Common myeloid progenitor, CD34-positive (primary cell): ENCODE data around the gene HSH2D.
"Not testable (repeated sequence)": the region's sequence is repeated elsewhere in the genome, so short reads cannot be mapped to it uniquely, and the experiment has no call there.

ENCODE experiments used
- CTCF ChIA-PET: fragments of 350-600 bp; sonication (Branson Sonifier 250); formaldehyde crosslinking; loops from one replicate; lab custom pipeline; 2021; ENCODE audit warnings: antibody characterized with exemption; lab: Charles Lee
- POLR2A ChIA-PET: fragments of 350-600 bp; sonication (Branson Sonifier 250); formaldehyde crosslinking; loops from one replicate; lab custom pipeline; 2021; ENCODE audit warnings: antibody characterized with exemption; lab: Charles Lee
- DNase-seq, 3 donors: peaks; one replicate each; pipeline versions ENCODE4 v3.0.0 to v3.0.0-alpha.2; 2013
- H3K27ac ChIP-seq, 2 experiments: 1 replicate in 1 of 2; 2 replicates in 1 of 2; pipeline ENCODE4 v1.7.0; 2013; ENCODE audit warnings: inconsistent platforms in 2 of 2, low read length in 2 of 2, mild to moderate bottlenecking in 2 of 2, low read depth in 1 of 2, moderate library complexity in 1 of 2; ENCODE audit not compliant: severe bottlenecking in 2 of 2, insufficient read depth in 1 of 2, poor library complexity in 1 of 2
- H3K27me3 ChIP-seq, 5 experiments: replicated peaks in 2 of 5; 1 replicate in 3 of 5; 2 replicates in 2 of 5; pipeline versions ENCODE4 v1.6.1 to v1.7.0; 2013; ENCODE audit warnings: low read length in 4 of 5, mild to moderate bottlenecking in 2 of 5, moderate library complexity in 2 of 5, inconsistent platforms in 1 of 5; ENCODE audit not compliant: insufficient read depth in 5 of 5, control insufficient read depth in 4 of 5
- H3K36me3 ChIP-seq, 4 experiments: 1 replicate in 2 of 4; 2 replicates in 2 of 4; pipeline versions ENCODE4 v1.6.1 to v1.7.0; 2013; ENCODE audit warnings: low read length in 3 of 4, control low read depth in 1 of 4, mild to moderate bottlenecking in 1 of 4; ENCODE audit not compliant: control insufficient read depth in 4 of 4, insufficient read depth in 4 of 4
- H3K4me1 ChIP-seq, 4 experiments: 1 replicate in 3 of 4; 2 replicates in 1 of 4; pipeline versions ENCODE4 v1.6.1 to v1.7.1; 2013; ENCODE audit warnings: low read length in 3 of 4, mild to moderate bottlenecking in 3 of 4, control low read depth in 1 of 4, inconsistent platforms in 1 of 4, moderate library complexity in 1 of 4; ENCODE audit not compliant: control insufficient read depth in 4 of 4, insufficient read depth in 4 of 4; ENCODE audit errors: control extremely low read depth in 1 of 4
- H3K4me3 ChIP-seq, 7 experiments: 1 replicate in 4 of 7; 2 replicates in 3 of 7; pipeline versions ENCODE4 v1.5.1 to v1.7.0; 2013; ENCODE audit warnings: mild to moderate bottlenecking in 7 of 7, low read length in 6 of 7, moderate library complexity in 6 of 7, inconsistent platforms in 2 of 7, low read depth in 2 of 7, control low read depth in 1 of 7; ENCODE audit not compliant: insufficient read depth in 4 of 7, control insufficient read depth in 1 of 7; ENCODE audit errors: extremely low read depth in 1 of 7
- H3K9me3 ChIP-seq, 5 experiments: 1 replicate in 4 of 5; 2 replicates in 1 of 5; pipeline versions ENCODE4 v1.6.1 to v1.7.1; 2013; ENCODE audit warnings: low read length in 4 of 5, mild to moderate bottlenecking in 2 of 5, inconsistent platforms in 1 of 5, low read depth in 1 of 5, moderate library complexity in 1 of 5; ENCODE audit not compliant: control insufficient read depth in 4 of 5, insufficient read depth in 2 of 5; ENCODE audit errors: control extremely low read depth in 1 of 5
- WGBS: methylation state at CpG from one replicate; pipeline ENCODE4 v1.1.5; 2013; ENCODE audit not compliant: insufficient coverage; 5-methylcytosine and 5-hydroxymethylcytosine counted together

The HSH2D gene

DNA sequence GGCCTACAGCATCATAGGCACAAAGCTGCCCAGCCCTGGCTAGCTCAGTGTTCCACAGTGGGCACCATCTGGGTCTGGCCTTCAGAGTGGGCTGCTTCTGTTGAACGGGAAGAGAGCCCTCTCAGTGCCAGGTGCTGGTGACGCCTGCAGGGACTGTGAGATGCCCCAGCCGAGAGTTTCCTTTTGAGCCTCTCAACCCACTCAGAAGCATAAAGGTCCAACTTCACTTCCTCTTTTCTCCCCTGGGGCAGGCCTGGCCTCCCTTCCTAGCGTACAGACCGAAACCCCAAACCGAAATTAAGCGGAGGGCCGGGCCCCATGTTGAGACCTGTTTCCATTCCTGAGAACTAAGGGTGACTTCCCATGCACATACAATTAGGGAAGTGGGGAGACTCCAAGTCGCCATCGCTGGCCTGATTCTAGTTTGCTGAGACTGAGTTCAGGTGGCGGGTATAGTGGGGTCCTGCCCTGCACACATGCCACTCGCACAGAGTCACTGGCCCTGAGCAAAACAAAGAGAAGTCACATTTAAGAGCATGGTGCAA lies 24.9 kb upstream of the HSH2D start:
- Histone ChIP-seq H3K27ac (peak overlapping the region; percentile 46 to 65), H3K27me3 (no peaks in the 10 kb centered on the region), H3K4me1 (peaks cover 7 to 69% (median 67%) of the 10 kb centered on the region in 4 experiments), H3K9me3 (no peaks in the 10 kb centered on the region), H3K4me3 (peak overlapping the region in 4 of 7 experiments; percentile 20 to 49 (median 34)), H3K36me3 (peaks cover 13 to 70% (median 47%) of the 10 kb centered on the region in 4 experiments)
- 7% methylated on average over 6 of the region's 12 CpGs for WGBS
- peak; percentile 82 to 95 (median 94) for DNase-seq
- POLR2A ChIA-PET: interaction anchor here (0.5 to 2.8 kb wide), 4 partner anchors 25 to 50 kb away, joined by 3 to 11 read pairs (median 4); partner anchors contain the start of gene HSH2D
- CTCF ChIA-PET: interaction anchor here (0.8 to 3.7 kb wide), 19 partner anchors 9 to 299 kb away, joined by 3 to 27 read pairs (median 4); partner anchors contain the start of genes FAM32A, HSH2D and TPM4

DNA sequence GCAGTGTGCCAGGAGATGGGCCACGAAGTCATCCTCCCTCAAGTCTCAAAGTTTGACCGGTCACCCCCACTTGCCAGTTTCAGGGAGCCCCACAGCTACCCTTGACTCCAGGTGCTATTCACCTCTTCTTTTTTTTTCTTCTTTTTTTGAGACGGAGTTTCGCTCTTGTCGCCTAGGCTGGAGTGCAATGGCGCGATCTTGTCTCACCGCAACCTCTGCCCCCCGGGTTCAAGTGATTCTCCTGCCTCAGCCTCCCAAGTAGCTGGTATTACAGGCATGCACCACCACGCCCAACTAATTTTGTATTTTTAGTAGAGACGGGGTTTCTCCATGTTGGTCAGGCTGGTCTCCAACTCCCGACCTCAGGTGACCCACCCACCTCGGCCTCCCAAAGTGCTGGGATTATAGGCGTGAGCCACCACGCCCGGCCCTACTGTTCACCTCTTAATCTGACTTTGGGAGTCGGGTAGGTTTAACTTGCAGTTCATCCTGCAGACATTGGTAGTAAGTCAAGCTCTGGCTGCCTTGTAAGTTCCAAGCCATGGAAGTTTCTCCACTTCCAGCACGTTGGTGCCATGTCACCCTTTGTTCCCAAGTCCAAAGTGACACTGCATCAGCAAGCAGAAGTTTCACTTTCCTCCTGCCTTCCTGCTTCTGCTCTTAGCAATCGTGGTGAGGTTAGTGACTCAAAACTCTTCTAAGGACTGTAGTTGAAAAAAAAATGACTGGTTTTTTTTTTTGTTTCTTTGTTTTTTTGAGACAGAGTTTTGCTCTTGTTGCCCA lies 24.2 kb upstream of the HSH2D start:
- peaks cover 7 to 64% (median 60%) of the 10 kb centered on the region in 4 experiments for H3K4me1 ChIP-seq
- POLR2A ChIA-PET, H3K9me3 ChIP-seq, H3K27me3 ChIP-seq: not testable (repeated sequence)
- peaks cover 20 to 75% (median 53%) of the 10 kb centered on the region in 4 experiments for H3K36me3 ChIP-seq
- peak overlapping the region; percentile 46 to 65 for H3K27ac ChIP-seq
- peak; percentile 69 to 89 (median 89) for DNase-seq
- H3K4me3 ChIP-seq: peak overlapping the region in 4 of 7 experiments; percentile 20 to 49 (median 34)
- CTCF ChIA-PET: interaction anchor here (0.8 to 1.6 kb wide), 5 partner anchors 9 to 59 kb away, joined by 3 to 10 read pairs (median 3); partner anchors contain the start of gene HSH2D
- WGBS: 84% methylated on average over 16 of the region's 19 CpGs

DNA sequence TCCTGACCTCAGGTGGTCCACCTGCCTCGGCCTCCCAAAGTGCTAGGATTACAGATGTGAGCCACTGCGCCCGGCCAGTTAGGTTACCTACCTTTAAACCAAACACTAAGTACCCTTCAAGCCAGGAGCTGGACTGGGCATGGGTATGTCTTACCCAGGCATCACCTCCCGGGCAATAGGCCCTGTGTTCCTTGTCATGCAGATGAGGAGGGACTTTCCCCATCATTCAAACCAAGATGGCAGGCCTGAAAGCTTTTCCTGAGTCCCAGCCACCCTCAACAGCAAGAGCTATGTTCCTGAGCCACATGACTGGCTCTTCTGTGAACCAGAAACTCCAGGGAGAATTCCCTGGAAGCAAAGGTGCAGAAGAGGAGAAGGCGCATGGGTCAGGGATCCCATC lies 22.3 kb upstream of the HSH2D start:
- peak overlapping the region in 1 of 2 experiments; percentile 40 for H3K27ac ChIP-seq
- CTCF ChIA-PET: no interaction called here
- no peak overlapping the region for H3K4me3 ChIP-seq
- 98% methylated on average over 4 of the region's 5 CpGs for WGBS
- H3K4me1 ChIP-seq: peaks cover 7 to 47% (median 43%) of the 10 kb centered on the region in 4 experiments
- H3K9me3 ChIP-seq: no peaks in the 10 kb centered on the region
- peaks cover 19 to 79% (median 66%) of the 10 kb centered on the region in 4 experiments for H3K36me3 ChIP-seq
- H3K27me3 ChIP-seq: no peaks in the 10 kb centered on the region
- POLR2A ChIA-PET: no interaction called here
- DNase-seq: no peak

- ChIA-PET POLR2A (no interaction called here), CTCF (interaction anchor here (0.9 kb wide), 1 partner anchor 14 kb away, joined by 4 read pairs; no protein-coding TSS in a partner anchor)
- H3K27ac ChIP-seq: no peak overlapping the region
- no peak overlapping the region for H3K4me3 ChIP-seq
- peaks cover 19 to 81% (median 71%) of the 10 kb centered on the region in 4 experiments for H3K36me3 ChIP-seq
- H3K9me3 ChIP-seq: no peaks in the 10 kb centered on the region
- 97% methylated on average over 10 of the region's 11 CpGs for WGBS
- H3K4me1 ChIP-seq: peaks cover 7 to 38% (median 34%) of the 10 kb centered on the region in 4 experiments
- H3K27me3 ChIP-seq: no peaks in the 10 kb centered on the region
- DNase-seq: no peak
These were observed 21.5 kb upstream of the HSH2D start for GRCh38 chr19:16121967-16122366.

- POLR2A ChIA-PET: no interaction called here
- 99% methylated on average over 13 of the region's 14 CpGs for WGBS
- DNase-seq: no peak
- H3K27ac ChIP-seq: no peak overlapping the region
- H3K36me3 ChIP-seq: peaks cover 21 to 95% (median 89%) of the 10 kb centered on the region in 4 experiments
- no peaks in the 10 kb centered on the region for H3K9me3 ChIP-seq
- H3K4me1 ChIP-seq: peaks cover 0 to 9% (median 5%) of the 10 kb centered on the region in 4 experiments
- H3K4me3 ChIP-seq: no peak overlapping the region
- CTCF ChIA-PET: interaction anchor here (0.6 kb wide), 1 partner anchor 1033 kb away, joined by 4 read pairs; no protein-coding TSS in a partner anchor
- no peaks in the 10 kb centered on the region for H3K27me3 ChIP-seq
These were observed 18.5 kb upstream of the HSH2D start for GRCh38 chr19:16124953-16125352.

GRCh38 chr19:16125737-16126495 lies 17.6 kb upstream of the HSH2D start:
- Histone ChIP-seq H3K4me3 (no peak overlapping the region), H3K4me1 (peaks cover 0 to 4% (median 0%) of the 10 kb centered on the region in 4 experiments), H3K27me3 (no peaks in the 10 kb centered on the region), H3K36me3 (peaks cover 21 to 96% (median 90%) of the 10 kb centered on the region in 4 experiments), H3K27ac (no peak overlapping the region), H3K9me3 (no peaks in the 10 kb centered on the region)
- POLR2A ChIA-PET: interaction anchor here (0.5 kb wide), 1 partner anchor 50 kb away, joined by 3 read pairs; no protein-coding TSS in a partner anchor
- WGBS: 93% methylated on average over 4 of the region's 10 CpGs
- CTCF ChIA-PET: interaction anchor here (1.3 to 1.9 kb wide), 3 partner anchors 8 to 18 kb away, joined by 3 to 9 read pairs (median 5); partner anchors contain the start of gene HSH2D
- no peak for DNase-seq
